GM12865 (cell line): ENCODE data around the gene MARVELD2.
A peak's percentile ranks its signal among the peaks of the same experiment; 100 is the strongest.
"Not testable (repeated sequence)": the region's sequence is repeated elsewhere in the genome, so short reads cannot be mapped to it uniquely, and the experiment has no call there.

Source experiments
- DNase-seq: peaks from one replicate; pipeline ENCODE4 v3.0.0; 2010; ENCODE audit warnings: low read depth
- H3K4me3 ChIP-seq: 2 replicates; pipeline ENCODE4 v1.5.1; 2011; ENCODE audit warnings: mild to moderate bottlenecking, low read depth, low read length, control low read depth
- TF ChIP-seq, protein P1 (sequence below): IDR thresholded peaks from 2 replicates; pipeline ENCODE4 v1.5.1; 2011; ENCODE audit warnings: low read length, control low read depth, low read depth, inconsistent platforms; ENCODE audit not compliant: insufficient read depth; ENCODE audit errors: missing control alignments

Gene MARVELD2

DNA sequence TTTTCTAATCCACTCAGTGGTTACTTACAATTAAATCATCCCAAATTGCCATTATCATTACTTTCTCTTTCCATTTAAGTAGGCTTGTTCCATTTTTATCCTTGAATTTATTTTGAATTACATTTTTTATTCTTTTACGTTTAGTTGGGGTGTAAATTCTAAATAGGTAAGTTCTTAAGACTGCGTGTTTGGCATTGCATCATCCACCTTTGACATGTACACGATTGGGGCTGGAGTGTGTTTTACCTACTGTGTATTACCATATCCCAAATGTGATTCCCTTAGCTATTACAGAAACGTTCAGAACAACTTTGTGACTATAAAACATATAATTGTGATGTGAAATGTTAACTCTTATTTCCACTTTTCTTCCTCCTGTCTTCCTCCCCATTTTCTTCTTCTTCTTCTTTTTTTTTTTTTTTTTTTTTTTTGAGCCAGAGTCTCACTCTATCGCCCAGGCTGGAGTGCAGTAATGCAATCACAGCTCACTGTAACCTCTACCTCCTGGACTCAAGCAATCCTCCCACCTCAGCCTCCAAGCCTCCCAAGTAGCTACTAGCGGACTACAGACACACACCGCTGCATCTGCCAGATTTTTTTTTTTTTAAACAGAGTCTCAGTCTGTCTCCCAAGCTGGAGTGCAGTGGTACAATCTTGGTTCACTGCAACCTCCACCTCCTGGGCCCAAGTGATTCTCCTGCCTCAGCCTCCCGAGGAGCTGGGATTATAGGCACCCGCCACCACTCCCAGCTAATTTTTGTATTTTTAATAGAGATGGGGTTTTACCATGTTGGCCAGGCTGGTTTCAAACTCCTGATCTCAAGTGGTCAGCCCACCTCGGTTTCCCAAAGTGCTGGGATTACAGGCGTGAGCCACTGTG, 16.7 kb downstream of the MARVELD2 start:
- DNase-seq: peak; percentile 25
- H3K4me3 ChIP-seq: peak overlapping the region; percentile 49
- TF ChIP-seq, protein P1, sequence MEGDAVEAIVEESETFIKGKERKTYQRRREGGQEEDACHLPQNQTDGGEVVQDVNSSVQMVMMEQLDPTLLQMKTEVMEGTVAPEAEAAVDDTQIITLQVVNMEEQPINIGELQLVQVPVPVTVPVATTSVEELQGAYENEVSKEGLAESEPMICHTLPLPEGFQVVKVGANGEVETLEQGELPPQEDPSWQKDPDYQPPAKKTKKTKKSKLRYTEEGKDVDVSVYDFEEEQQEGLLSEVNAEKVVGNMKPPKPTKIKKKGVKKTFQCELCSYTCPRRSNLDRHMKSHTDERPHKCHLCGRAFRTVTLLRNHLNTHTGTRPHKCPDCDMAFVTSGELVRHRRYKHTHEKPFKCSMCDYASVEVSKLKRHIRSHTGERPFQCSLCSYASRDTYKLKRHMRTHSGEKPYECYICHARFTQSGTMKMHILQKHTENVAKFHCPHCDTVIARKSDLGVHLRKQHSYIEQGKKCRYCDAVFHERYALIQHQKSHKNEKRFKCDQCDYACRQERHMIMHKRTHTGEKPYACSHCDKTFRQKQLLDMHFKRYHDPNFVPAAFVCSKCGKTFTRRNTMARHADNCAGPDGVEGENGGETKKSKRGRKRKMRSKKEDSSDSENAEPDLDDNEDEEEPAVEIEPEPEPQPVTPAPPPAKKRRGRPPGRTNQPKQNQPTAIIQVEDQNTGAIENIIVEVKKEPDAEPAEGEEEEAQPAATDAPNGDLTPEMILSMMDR: no peak

DNA sequence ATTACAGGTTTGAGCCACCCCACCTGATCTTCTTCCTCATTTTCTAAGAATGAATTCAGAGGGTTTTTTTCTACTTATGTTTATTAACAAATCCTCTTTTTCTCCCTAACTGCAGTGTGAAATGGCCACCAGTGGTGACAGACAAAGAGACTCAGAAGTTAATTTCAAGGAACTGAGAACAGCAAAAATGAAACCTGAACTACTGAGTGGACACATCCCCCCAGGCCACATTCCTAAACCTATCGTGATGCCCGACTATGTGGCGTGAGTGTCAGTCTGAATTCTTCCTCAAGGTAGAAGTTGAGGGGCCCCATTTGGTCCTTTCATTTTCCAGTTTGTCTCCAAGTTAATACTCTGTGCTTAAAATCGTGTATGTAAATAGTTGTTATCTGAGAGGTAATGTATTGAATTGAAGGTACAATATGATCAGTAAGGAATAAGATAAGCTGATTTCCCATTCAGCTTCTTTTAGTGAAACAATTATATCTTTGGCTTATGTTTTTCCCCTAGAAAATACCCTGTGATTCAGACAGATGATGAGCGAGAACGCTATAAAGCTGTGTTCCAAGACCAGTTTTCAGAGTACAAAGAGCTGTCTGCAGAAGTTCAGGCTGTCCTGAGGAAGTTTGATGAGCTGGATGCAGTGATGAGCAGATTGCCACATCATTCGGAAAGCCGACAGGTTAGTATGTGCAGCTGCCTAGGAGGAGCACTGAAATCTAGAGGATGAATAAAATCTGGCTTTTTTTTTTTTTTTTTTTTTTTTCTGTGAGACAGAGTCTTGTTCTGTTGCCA, 17.7 kb downstream of the MARVELD2 start:
- peak overlapping the region; percentile 49 for H3K4me3 ChIP-seq
- TF ChIP-seq, protein P1: no peak
- DNase-seq: peak; percentile 87

DNA sequence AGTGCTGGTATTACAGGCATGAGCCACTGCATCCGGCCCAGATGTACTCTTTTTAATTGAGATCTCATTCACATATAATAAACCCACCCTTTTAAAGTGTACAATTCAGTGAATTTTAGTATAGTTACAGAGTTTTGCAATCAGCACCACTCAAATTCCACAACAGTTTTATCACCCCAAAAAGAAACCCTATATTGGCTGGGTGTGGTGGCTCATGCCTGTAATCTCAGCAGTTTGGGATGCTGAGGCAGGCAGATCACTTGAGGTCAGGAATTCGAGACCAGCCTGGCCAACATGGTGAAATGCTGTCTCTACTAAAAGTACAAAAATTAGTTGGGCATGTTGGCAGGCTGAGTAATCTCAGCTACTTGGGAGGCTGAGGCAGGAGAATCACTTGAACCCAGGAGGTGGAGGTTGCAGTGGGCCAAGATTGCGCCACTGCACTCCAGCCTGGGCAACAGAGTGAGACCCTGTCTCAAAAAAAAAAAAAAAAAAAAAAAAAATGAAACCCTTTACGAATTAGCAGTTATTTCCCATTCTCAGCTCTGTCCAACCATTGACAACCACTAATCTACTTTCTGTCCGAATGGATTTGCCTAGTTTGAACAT, 20.5 kb downstream of the MARVELD2 start:
- DNase-seq, H3K4me3 ChIP-seq: not testable (repeated sequence)

DNA sequence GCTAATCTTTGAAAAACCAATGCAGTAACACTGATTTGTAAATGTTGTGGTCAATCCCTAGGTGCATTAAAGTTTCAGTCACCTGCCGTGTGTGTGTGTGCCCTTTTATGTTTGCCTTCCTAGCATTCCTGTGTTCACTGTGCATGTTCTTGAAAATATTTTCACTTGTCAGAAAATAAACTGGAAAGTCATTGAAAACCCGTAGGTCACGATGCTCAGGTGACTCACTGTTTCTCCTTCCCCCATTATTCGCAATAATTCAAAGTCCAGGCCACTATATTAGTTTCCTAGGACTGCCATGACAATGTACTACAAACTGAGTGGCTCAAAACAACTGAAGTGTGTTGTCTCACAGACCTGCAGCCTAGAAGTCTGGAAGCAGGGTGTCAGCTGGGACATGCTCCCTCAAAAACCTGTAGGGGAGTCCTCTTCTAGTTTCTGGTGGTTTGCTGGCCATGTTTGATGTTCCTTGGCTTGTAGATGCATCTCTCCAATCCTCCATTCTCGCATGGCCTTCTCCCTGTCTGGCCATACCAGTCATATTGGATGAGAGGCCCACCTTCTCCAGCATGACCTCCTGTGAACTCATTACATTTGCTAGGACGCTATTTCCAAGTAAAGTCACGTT, 29.3 kb downstream of the MARVELD2 start:
- no peak for DNase-seq
- TF ChIP-seq, protein P1: no peak

DNA sequence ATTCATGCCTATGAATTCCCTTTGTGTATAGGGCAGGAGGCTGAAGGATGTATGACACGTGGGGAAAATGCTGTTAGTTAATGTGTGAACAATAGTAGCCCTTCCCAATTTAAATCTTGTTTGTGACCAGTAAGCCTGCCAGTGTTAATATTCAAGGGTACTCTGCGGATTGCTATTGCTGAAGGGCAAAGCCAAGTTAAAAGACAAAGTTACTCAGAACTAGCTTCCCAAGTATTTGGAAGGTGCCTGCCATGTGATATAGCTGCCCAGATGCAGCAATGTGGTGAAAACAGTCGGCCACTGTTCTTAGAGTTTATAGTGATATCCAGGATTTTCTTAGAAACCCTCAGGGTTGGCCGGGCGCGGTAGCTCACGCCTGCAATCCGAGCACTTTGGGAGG, 34.6 kb downstream of the MARVELD2 start:
- H3K4me3 ChIP-seq: no peak overlapping the region
- TF ChIP-seq, protein P1: no peak
- DNase-seq: no peak

More for the DNA sequence above, 29.3 kb downstream of the MARVELD2 start:
- H3K4me3 ChIP-seq: no peak overlapping the region

DNA sequence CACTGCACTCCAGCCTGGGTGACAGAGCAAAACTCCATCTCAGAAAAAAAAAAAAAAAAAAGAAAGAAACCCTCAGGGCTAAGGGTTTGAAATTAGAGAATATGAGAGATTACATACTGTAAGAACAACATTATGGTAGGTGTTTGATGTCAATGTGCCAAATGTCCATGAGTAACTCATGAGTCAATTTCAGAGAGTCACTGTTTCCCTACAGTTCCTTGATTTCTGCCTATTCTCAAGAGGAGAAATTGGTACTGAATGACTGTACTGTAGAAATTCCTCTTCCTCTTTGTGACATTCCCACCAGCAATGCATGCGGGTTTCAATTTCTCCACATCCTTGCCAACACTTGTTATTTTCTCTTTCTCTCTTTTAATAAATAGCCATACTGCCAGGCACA, 35.2 kb downstream of the MARVELD2 start:
- TF ChIP-seq, protein P1: no peak
- H3K4me3 ChIP-seq: no peak overlapping the region
- DNase-seq: no peak

DNA sequence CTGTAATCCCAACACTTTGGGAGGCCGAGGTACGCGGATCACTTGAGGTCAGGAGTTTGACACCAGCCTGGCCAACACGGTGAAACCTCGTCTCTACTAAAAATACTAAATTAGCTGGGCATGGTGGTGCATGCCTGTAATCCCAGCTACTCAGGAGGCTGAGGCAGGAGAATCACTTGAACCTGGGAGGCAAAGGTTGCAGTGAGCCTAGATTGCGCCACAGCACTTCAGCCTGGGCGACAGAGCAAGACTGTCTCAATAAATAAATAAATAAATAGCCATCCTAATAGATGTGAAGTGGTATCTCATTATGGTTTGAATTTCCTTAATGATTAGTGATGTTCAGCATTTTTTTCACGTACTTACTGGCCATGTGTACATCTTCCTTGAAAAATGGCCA, 35.6 kb downstream of the MARVELD2 start:
- not testable (repeated sequence) for H3K4me3 ChIP-seq, DNase-seq
